Suppressor macrophage treated with lipopolysaccharide for 1 hour (primary cell): Measurements from ENCODE around the gene ACTL6B.

Experiments used
- DNase-seq, 3 donors: peaks; one replicate each; pipeline ENCODE4 v3.0.0-alpha.2; 2020 to 2022

ACTL6B gene

DNA sequence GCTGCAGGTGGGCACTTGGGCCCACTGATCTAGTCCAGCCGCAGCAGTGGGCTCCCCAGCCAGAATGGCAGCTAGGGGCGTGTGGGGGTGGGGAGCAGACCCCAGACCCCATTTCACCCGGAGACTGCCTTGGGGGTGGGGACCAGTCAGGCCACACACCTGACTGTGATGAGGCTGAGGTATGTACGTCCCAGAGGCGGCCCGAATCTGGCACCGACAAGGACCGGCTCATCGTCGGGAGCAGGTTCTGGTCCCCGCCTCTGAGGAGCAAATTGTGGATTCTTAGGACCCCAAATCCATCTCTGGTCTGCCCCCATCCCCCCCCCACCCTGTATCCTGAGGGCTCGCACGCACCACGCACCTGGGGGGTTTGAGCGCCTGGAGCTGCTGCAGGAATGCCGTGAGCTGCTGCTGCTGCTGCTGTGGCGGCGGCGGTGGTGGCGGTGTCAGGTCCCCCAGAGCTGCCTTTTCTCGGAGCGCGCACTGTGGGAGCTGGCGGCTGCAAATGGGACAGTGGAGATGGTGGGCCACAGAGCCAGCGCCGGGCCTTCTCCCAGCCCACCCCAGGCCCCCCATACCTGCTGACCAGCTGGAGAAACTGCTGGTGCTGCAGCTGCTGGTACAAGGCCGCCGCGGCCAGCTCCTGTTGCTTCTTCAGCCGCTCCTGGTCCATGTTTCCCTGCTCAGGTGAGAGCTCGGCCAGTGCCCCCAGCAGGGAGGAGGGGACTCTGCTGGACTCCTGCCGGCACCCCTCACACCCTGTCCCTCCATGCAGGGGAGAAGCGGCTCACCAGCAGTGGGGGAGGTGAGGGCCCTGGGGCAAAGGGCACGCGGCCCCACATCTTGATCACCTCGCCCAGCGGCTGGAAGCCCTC lies 27.6 kb upstream of the ACTL6B start:
- DNase-seq: no peak

DNA sequence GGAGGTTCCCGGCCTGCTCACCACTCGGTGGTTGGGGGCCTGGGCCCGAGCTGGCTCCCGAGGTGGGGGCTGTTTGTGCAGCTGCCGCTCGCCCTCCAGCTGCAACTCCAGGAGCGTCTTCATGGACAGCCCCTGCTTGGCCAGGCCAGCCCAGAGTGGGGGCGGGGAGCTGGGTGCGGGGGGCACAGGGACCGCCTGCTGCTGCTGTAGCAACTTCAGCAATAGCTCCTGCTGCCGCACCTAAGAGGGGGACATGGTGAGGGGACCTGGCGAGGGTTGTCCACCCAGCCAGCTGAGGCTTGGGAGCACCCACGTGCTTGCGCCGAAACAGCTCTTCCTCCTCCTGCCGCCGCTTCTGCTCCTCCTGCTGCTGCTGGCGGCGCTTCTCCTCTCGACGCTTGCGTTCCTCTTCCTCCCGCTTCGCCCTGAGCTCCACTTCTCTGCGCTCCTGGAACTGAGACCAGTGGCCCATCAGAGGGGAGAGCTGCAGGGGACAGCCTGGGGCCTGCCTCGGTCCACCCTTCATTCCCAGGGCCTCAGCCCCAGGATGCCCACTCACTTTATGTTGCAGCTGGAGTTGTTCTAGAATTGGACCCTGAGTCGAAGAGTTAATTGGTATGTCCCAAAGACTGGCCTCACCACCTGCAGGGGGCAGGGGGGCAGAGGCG lies 26.9 kb upstream of the ACTL6B start:
- no peak for DNase-seq

DNA sequence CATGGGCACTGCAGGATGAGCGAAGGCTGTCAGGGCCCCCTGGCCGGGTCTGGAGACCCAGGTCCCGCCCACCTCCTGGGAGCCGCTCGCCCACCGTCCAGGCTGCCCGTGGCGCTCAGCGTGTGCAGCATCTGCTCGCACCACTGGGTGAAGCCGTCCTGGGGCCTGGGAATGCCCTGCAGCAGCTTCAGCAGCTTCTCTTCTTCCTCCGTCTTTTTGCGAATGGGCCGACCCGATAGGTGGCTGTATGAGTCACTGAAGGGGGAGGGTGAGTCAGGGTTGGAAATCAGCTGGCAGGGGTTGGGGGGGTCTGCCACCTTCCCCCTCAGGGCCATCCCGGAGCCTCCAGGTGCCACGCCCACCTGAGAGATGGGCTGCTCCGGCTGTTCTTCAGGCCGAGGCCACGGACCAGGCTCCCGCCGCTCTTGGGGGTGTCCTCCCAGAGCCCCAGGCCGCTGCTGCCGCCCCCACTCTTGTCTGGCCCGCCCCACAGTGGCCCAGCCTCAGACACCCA lies 26.0 kb upstream of the ACTL6B start:
- no peak for DNase-seq

DNA sequence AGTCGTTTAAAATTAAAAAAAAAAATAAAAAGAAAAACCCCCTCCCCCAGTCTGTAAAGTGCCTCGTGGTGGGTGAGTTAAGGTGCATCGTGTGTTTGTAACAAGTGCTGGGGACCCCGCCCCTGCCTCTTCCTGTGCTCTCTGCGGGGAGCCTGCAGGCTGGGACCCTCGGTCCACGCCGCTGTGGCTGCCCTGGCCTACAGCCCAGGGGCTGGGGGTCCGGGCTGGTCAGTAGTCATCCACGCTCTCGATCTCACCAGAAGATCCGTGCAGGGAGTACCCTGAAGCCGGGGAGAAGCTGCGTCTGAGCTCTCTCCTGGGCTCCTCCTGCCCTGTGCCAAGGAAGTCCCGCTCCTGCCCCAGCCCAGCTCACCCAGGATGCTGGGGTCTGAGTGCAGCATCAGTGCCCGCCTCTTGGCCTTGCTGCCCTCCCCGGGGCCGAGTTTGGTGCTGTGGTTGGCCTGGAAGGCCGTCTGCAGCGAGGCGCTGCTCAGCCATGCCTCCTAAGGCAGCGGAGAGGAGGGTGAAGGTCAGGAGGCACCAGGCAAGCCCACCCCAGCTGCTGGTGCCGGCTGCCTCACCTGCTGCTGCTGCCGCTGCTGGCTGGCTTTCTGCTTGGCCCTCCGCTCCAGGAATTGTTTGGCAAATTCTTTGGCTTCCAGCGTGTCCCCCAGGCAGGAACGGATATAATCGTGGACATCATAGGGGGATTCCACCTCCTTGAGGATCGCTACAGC lies 25.4 kb upstream of the ACTL6B start:
- no peak for DNase-seq

DNA sequence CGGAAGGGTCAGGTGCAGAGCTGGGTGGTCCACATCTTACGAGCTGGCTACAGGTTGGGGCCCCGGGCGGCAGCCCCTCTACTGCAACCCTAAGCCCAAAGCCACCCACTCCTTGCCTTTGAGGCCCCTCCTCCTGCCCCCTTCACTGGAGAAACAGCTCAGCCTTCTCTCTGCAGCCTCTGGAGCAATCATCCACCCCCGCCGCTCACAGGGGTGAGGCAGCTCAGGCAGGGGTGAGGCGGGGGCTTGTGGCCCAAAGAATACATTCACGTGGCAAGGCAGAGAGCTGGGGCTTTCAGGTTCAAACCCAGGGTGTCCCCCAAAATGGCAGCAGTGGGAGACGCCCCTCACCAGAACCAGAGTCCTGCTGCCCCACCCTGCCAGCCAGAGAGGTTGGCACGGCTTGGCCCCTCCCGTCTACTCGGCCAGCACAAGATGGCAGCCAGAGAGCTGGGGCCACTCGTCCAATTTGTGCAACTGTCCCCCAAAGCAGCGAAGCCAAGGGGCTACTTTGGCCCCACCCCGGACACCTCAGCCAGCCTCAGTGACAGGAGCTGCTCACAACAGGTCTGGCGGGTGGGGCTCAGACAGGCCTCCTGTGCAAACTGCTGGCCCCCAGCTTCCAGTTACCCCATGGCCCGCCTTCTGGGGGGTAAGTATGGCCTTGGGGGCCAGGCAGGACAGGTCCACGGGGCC lies 24.5 kb upstream of the ACTL6B start:
- no peak for DNase-seq

DNA sequence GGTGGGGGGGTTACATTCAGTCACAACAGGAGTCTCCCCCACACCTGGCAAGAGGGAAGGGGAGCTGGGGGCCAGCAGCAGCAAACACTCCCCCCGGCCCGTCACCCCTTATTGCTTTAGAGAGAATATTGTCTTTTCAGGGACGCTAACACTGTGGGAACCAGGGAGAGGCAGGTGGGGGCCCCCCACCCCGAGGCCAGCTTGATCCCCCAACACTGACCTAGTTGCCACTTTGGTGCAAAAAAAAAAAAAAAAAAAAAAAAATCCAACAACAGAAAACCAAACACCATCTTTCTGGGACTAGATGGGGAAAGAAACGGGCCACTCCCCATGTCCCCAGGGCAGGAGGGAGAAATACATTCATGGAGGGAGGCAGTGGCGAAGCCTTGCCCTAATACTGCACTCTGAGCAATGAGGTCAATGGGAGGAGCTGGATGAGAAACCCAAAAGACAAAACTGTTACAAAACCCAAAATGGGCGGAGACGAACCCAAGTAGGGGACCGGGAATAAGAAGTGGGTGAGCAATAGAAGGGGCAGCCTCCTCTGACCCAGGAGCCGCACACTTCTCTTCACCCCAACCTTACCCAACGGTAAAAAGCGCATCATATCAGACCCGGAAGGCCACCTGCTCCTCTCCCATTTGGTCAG lies 23.8 kb upstream of the ACTL6B start:
- peak; percentile 33 to 67 (median 52) for DNase-seq

DNA sequence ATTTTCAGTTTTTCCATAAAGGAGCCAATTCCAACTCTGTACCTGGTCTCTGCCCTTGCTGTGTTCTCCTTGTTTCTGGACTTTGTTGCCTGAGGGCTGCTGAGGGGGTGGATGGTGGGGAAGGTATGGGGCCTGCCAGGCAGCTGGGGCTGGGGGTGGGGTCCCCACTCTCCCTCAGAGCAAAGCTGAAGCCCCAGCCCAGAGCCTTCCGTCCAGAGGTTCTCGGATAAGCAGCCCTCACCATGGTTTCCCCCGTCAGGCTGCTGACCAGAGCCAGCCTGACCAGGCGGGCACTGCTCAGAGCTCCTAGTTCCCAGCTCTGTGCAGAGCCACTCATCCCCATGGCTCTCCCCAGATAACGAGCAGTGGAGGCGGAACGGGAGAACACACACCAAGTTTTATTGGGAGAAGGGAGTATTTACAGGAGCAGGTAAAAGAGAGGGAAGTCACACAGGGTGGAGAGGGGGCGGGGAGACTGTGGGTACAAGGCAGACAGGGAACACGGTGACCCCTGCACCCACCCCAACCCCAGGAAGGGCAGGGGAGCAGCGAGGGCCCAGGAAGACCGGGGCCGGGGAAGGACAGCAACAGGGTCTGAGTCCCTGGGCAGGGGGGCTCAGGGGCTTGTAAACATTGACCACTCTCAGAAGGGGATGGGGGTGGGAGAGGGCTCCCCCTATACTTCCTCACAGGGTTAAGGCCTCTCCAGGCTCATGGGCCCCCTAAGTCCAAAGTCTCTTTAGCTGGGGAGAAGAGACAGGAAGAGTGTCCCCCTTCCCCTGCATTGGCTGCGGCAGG lies 23.1 kb upstream of the ACTL6B start:
- DNase-seq: no peak

DNA sequence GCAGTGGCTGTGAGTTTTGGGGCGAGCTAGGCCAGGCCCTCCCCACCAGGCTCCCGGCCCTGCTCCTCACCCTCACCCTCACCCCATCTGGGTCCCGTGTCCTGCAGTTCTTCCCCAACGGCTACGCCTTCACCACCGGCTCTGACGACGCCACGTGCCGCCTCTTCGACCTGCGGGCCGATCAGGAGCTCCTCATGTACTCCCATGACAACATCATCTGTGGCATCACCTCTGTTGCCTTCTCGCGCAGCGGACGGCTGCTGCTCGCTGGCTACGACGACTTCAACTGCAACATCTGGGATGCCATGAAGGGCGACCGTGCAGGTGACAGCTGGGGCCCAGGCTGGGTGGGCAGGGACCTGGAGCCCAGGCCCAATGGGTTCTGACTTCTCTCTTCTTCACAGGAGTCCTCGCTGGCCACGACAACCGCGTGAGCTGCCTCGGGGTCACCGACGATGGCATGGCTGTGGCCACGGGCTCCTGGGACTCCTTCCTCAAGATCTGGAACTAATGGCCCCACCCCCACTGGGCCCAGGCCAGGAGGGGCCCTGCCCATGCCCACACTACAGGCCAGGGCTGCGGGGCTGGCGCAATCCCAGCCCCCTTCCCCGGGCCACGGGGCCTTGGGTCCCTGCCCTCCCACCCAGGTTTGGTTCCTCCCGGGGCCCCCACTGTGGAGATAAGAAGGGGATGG lies 22.2 kb upstream of the ACTL6B start:
- DNase-seq: no peak

DNA sequence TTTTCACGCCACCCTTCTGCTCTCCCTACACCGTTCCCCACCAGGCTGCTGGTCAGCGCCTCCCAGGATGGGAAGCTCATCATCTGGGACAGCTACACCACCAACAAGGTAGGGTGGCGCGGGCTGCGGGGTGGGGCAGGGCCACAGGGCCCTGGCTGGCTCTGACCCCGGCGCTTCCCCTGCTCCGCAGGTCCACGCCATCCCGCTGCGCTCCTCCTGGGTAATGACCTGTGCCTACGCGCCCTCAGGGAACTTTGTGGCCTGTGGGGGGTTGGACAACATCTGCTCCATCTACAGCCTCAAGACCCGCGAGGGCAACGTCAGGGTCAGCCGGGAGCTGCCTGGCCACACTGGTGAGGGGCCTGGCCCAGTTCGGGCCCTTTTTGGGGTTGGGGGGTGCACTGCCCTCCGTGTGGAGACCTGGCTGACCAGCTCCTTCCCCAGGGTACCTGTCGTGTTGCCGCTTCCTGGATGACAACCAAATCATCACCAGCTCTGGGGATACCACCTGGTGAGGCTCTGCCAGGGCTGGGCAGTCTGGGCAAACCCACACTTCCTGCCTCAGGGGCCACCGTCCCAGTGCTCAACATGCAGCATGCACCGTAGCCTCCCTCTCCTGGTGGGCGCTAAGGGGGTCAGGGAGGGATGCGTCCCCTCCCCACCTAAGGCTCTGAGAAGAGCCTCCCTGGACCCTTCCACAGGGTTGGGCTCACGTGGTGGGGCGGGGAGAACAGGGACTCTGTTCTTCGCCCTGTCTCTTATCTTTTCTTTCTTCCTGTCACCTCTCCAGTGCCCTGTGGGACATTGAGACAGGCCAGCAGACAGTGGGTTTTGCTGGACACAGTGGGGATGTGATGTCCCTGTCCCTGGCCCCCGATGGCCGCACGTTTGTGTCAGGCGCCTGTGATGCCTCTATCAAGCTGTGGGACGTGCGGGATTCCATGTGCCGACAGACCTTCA lies 21.3 kb upstream of the ACTL6B start:
- no peak for DNase-seq

DNA sequence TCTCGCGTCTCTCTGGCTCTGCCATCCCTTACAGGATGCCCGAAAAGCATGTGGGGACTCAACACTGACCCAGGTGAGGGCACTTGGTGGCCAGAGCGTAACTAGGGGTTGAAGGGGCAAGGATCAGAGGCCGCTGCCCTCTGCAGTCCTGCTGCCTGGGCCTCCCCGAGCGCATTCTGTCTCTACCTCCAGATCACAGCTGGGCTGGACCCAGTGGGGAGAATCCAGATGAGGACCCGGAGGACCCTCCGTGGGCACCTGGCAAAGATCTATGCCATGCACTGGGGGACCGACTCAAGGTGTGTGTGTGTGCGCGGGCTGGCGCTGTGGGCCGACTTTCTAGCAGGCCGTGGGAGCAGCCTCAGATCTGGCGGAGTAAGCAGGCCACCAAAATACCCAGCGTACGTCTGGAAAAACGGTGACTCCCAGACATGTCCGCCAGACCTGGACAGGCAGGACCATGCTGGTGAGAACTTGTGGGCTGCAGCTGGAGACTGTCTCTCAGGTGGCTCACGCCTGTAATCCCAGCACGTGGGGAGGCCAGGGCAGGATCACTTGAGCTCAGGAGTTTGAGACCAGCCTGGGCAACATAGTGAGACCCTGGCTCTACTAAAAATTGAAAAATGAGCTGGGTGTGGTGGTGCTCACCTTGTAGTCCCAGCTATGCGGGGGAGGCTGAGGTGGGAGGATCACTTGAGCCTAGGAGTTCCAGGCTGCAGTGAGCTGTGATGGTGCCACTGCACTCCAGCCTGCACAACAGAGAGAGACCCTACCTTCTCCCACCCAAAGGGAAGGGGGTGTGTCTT lies 20.5 kb upstream of the ACTL6B start:
- DNase-seq: no peak

DNA sequence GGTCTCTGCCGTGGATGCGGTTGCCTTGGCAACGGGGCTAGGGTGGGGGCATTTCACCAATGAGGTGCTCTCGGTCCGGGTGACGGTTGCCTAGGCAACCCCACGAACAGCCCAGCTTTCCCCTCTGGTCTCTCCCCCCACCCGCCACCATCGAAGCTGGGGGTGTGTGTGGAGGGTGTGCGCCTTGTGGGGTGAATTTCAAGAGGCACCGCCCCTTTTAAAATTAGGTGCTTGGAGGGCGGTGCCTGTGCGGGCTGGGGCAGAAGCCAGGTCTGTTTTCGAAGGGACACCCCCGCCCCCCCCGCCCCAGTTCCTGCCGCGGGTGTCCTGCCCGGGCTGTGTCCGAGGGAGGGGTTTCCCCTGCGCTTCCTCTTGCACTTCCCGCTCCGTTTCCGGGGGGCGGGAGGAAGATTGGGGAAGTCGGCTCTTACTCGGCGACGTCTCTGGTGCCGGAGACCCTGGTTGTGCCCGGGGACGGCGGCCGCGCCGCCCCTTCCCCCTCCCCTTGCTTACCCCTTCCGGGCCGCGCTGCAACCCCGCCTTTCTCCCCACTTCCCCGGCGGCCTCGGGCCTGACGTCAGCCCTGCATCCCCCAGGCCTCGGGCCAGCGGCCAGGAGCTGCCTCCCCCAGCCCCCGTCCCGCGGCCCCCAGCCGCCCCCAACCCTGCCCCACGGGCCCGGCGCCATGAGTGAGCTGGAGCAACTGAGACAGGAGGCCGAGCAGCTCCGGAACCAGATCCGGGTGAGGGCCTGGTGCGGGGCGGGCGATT lies 19.5 kb upstream of the ACTL6B start:
- DNase-seq: peak; percentile 80 to 85 (median 81)

DNA sequence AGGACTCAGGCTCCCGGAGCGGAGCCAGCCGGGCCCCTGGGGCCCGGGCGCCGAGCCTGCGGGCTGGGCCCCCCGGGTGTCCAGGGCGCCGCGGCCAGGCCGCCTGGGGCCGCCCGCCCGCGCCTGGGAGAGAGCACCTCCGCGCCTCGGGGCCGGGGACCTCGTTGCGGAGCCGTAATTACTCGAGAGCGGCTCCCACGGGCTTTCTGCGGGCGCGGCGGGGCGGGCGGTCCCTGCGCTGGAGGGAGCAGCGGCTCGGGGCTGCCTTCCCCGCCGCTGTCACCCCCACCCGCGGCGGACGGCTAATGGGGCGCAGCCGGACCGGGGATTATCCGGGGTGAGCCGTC lies 18.8 kb upstream of the ACTL6B start:
- peak in 2 of 3 donors; percentile 26 to 53 for DNase-seq

DNA sequence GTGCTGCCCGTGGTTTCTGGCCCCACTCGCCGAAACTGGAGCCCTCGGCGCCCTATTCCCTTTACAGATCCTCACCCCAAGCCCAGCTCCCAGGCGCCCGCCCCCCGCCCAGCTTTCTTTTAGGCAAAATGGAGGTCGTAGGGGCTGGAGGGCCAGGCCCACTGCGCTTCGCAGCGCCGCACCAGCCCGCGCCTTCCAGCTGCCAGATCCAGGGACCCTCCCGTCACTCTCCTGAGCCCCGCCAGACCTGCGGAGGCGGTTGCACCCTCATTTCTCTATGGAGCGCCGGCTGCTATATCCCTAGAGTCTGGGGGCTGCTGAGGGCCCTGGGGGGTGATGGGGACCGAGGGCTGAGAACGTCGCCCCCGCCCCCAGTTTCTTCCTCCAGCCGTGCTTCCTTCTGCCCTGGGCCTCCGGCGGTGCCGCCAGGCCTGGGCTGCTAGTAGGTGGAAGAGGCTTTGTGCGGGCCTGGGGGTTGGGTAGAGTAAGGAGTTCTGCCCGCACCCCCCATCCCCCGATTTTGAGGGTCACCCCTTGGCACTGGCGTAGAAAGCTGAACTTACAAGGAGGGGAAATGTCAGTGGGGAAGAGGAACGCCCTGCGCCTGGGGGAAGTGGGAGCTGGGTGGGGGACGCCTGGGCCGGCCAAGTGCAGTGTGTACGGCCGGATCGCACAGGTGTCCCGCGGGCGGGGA lies 18.3 kb upstream of the ACTL6B start:
- DNase-seq: peak; percentile 35 to 64 (median 47)

DNA sequence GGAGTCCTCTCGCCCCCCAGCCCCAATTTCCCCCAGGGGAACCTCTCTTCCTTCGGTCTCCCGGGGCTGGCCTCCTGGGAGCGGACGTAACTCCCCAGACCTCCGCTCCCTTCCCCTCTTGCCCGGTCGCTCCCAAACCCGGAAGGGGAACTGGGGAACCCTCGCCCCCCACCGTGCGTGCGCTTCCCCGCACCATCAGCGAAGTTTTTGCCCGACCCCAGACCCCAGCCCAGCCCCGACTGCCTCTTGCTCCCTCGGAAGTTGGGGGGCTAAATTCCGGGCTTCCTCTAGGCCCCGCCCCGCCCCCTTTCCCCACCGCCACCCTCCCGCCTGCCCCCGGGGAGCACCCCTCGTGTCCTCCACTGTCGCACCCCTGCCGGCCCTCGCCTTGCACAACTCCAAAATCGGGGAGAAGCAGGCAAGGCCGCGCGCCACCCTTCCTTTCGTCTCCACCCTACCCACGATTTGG lies 17.7 kb upstream of the ACTL6B start:
- peak; percentile 39 to 63 (median 62) for DNase-seq

DNA sequence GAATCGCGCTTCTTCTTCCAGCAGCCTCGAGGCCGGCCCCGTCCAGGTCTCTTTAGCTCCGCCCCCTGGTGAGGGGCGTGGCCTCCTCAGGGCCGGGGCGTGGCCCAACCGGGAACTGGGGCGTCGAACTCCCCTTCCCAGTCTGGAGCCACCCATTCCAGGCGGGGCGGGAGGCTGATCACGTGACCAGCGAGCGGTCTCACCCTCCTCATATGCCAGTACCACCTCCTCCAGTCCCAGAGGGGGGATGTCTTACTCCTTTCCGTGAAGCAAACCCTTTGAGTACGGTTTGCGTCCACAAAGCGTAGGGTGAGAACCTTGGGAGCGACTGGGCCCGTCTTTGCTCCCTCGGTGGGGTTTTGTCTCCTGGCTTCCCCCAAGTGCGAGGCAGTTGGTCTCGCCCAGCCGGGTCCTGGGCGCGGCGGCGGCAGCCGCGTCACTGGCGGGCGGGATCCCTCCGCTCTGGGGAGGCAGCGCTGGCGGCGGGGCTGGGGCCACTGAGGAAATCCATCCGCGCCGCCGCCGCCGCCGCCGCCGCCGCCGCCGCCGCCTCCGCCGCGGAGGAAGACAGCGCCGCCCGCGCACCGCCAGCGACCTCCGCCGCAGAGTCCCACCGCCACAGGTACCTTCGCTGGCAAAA lies 17.2 kb upstream of the ACTL6B start, which contains the start of gene GNB2:
GNB2 (plus strand) TSS at position 439 of the 640 bp plus-strand sequence. CDS start 2,526 bp downstream, outside the sequence.
- DNase-seq: peak; percentile 99
